Heart left ventricle (tissue), 13 donors: Measurements from ENCODE around the gene MT2A.

Source experiments
- CTCF ChIP-seq, 12 donors: fragments of 200-600 bp; sonication (generic) in 4 of 12; IDR thresholded peaks; one replicate each; pipeline versions ENCODE4 v1.5.0 to v1.8.0; 2018 to 2022; ENCODE audit warnings: antibody characterized with exemption in 12 of 12, mild to moderate bottlenecking in 5 of 12
- POLR2A ChIP-seq, 2 donors: fragments of 450-650 bp; IDR thresholded peaks; one replicate each; pipeline ENCODE4 v1.6.1; 2017; ENCODE audit warnings: antibody characterized with exemption in 2 of 2, mild to moderate bottlenecking in 2 of 2, moderate library complexity in 2 of 2
- donor health status: ischemic (EF 13 %, LVEDD 7.1; RV severe dilation, severe dysfunction).
- donor health status: DM: no; HTN: yes; CAD: no.
- donor health status: DM: no; HTN: no; CAD: no.
- donor health status: ischemic (EF 25% LVEDD 6.9; RV normal size, moderate dysfunction).
- donor health status: ischemic (EF 25% LVEDD 5.7; RV mildly dilated, moderate dysfunction).
- donor health status: ischemic (EF 35%, LVEDD 5.7; RV mildly dilated, moderate dysfunction).
- donor health status: nonischemic (EF 11% LVEDD 7.7; RV severe dilation, severe dysfunction).
- donor health status: DM: yes; HTN: yes; CAD: no.
- donor health status: PGD.
- donor health status: ischemic (EF 29% LVEDD 5.4; RV normal size, mild dysfunction).
- donor health status: nonischemic (EF 23%, LVEDD 6.1; RV moderate dilation, normal function).

GRCh38 chr16:56639045-56639444 lies 30.7 kb downstream of the MT2A start:
- no peak for TF ChIP-seq CTCF (IDR thresholded peaks at IDR 0.05)
- no peak for TF ChIP-seq POLR2A (IDR thresholded peaks at IDR 0.05)
